Cardiac muscle cell (in vitro differentiated cells and primary cell): Measurements from ENCODE around the gene IL17F. TPM values are rescaled to one million over a fixed set of nuclear protein-coding genes. Genes with fewer than 3 reads are reported as not detected.

Source experiments
- DNase-seq, 2 donors: peaks; one replicate each; pipeline versions ENCODE4 v3.0.0 to v3.0.0-alpha.2; 2010 to 2017; ENCODE audit warnings: low read depth in 1 of 2, low spot score in 1 of 2
- H3K27ac ChIP-seq: fragments of 200-600 bp; sonication (generic); 2 replicates; pipeline ENCODE4 v1.5.1; 2016
- H3K27me3 ChIP-seq: fragments of 200-600 bp; sonication (generic); 2 replicates; pipeline ENCODE4 v1.6.0; 2016; ENCODE audit warnings: control low read depth
- H3K36me3 ChIP-seq: fragments of 200-600 bp; sonication (generic); 2 replicates; pipeline ENCODE4 v1.5.1; 2016; ENCODE audit warnings: control low read depth
- H3K4me1 ChIP-seq: fragments of 200-600 bp; sonication (generic); 2 replicates; pipeline ENCODE4 v1.8.1; 2017; ENCODE audit warnings: low read depth, mild to moderate bottlenecking, mixed run types
- H3K4me3 ChIP-seq: fragments of 200-600 bp; sonication (generic); 2 replicates; pipeline ENCODE4 v1.5.1; 2016; ENCODE audit warnings: mild to moderate bottlenecking
- H3K9me3 ChIP-seq: fragments of 200-600 bp; sonication (generic); 2 replicates; pipeline ENCODE4 v1.5.1; 2017; ENCODE audit warnings: low read depth, mild to moderate bottlenecking, control low read depth
- polyA plus RNA-seq: library from polyadenylated mRNA; unstranded; fragments of >200 nt; fragmentation: Nextera tagmentation; extraction: Ambion mirVana; gene quantifications from 2 replicates; pipeline ENCODE4 v1.2.1, GENCODE V29; 2016
- total RNA-seq: library from RNA; depleted of rRNA; stranded (reverse); fragments of >200 nt; gene quantifications from 2 replicates; pipeline ENCODE4 v1.2.3, GENCODE V29; 2016
- TF ChIP-seq, protein P1 (sequence below): IDR thresholded peaks from 2 replicates; pipeline ENCODE4 v1.5.1; 2012; ENCODE audit warnings: low read depth, mild to moderate bottlenecking, low read length

The IL17F gene
- total and polyA plus RNA-seq, 2 experiments from 2014 or later = not detected

GRCh38 chr6:52255434-52255833 is 11.1 kb upstream of the IL17F start:
- no peaks in the 10 kb centered on the region for H3K9me3 ChIP-seq
- H3K27me3 ChIP-seq = no peaks in the 10 kb centered on the region
- no peaks in the 10 kb centered on the region for H3K4me1 ChIP-seq
- H3K27ac ChIP-seq = no peak overlapping the region
- no peak for DNase-seq
- H3K36me3 ChIP-seq = no peaks in the 10 kb centered on the region
- TF ChIP-seq, protein P1, sequence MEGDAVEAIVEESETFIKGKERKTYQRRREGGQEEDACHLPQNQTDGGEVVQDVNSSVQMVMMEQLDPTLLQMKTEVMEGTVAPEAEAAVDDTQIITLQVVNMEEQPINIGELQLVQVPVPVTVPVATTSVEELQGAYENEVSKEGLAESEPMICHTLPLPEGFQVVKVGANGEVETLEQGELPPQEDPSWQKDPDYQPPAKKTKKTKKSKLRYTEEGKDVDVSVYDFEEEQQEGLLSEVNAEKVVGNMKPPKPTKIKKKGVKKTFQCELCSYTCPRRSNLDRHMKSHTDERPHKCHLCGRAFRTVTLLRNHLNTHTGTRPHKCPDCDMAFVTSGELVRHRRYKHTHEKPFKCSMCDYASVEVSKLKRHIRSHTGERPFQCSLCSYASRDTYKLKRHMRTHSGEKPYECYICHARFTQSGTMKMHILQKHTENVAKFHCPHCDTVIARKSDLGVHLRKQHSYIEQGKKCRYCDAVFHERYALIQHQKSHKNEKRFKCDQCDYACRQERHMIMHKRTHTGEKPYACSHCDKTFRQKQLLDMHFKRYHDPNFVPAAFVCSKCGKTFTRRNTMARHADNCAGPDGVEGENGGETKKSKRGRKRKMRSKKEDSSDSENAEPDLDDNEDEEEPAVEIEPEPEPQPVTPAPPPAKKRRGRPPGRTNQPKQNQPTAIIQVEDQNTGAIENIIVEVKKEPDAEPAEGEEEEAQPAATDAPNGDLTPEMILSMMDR = no peak
- no peak overlapping the region for H3K4me3 ChIP-seq

DNA sequence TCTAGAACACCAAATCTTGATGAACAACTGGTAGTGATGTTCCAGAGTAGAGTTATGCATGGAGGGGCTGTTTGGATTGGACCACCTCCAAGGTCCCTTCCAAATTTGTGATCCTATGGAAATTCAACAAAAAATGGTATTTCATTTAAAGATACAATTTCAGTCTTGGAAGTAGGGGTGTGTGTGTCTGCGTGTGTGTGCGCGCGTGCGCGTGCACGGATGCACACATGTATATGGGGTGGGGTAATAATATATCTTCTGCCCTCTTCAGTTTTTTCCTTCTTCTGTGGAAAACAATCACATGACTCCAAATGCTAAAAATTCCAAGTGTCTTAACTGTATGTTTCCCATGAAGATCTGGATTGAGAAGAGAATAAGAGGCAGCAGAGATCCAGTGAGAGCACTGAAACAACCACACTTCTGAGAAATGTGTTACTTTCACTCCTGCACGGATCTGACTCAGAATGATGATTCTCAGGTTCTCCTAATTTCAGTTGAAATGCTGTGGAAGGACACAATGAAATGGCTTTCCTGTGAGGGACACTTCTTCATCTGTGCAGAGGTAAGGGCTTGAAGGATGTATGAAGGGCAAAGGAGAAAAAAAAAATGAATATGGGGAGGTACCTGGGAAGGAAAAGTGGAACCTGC is 10.6 kb upstream of the IL17F start:
- Histone ChIP-seq H3K9me3 (no peaks in the 10 kb centered on the region), H3K27ac (no peak overlapping the region), H3K36me3 (no peaks in the 10 kb centered on the region), H3K4me3 (no peak overlapping the region), H3K27me3 (no peaks in the 10 kb centered on the region), H3K4me1 (no peaks in the 10 kb centered on the region)
- TF ChIP-seq, protein P1 = no peak
- DNase-seq = no peak

DNA sequence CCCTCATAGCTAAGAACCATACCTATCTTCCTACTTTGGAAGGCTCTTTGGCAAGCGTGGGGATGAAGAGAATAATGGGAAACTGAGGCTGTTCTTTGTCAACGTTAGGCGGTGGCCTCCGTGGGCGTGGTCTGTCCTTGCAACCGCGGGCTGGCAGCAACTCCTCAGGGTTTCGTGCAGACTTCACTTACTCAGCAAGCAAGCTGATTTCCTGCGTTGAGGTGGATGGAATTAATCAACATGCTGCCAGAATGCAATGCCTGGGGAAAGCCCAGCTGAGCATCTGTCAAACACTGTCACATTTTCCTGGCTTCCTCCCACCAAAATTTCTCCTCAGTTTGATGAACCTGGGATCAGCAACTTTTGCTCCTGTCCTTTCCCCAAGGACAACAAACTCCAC is 9.2 kb upstream of the IL17F start:
- H3K4me1 ChIP-seq = no peaks in the 10 kb centered on the region
- DNase-seq = no peak
- H3K4me3 ChIP-seq = no peak overlapping the region
- H3K9me3 ChIP-seq = no peaks in the 10 kb centered on the region
- TF ChIP-seq, protein P1 = no peak
- no peaks in the 10 kb centered on the region for H3K27me3 ChIP-seq
- no peak overlapping the region for H3K27ac ChIP-seq
- H3K36me3 ChIP-seq = no peaks in the 10 kb centered on the region

DNA sequence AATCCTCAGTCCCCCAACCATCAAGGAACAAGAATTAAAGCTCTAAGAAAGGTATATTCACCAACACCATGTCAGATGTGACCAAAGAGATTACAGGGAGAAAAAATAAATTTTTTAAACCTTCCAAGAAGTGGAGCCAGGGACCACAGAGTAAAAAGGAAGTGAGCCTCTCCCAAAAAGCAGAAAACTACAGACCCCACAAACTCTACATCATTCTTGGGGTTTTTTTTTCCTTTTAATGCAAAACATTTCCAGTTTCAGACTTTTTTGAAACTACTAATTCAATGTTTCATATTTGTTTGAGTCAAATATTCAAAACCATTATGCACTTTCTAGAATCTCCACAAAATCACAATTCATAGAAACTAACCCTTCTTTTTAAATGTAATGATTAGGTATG is 6.8 kb upstream of the IL17F start:
- TF ChIP-seq, protein P1 = no peak
- H3K4me3 ChIP-seq = no peak overlapping the region
- no peak overlapping the region for H3K27ac ChIP-seq
- H3K4me1 ChIP-seq = no peaks in the 10 kb centered on the region
- DNase-seq = no peak
- no peaks in the 10 kb centered on the region for H3K27me3 ChIP-seq
- no peaks in the 10 kb centered on the region for H3K9me3 ChIP-seq
- no peaks in the 10 kb centered on the region for H3K36me3 ChIP-seq

DNA sequence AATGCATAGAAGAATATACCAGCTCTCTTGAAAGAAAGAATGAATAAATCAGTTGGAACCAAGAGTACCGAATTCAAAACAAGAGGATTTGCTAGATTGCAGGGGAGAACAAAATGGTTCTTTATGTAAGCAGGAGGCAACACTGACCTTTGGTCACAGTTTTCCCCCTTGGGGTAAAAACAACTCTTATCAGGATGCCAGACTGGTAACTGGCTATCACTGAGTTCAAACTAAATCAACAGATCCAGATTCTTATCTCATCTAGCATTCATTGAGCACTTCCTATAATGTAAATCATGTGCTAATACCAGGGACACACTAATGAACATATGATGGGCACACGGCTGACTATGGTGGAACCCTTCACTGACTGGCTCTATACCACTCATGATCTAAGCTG is 4.8 kb upstream of the IL17F start:
- Histone ChIP-seq H3K27me3 (no peaks in the 10 kb centered on the region), H3K27ac (no peak overlapping the region), H3K4me1 (no peaks in the 10 kb centered on the region), H3K4me3 (no peak overlapping the region), H3K9me3 (no peaks in the 10 kb centered on the region), H3K36me3 (no peaks in the 10 kb centered on the region)
- no peak for DNase-seq
- TF ChIP-seq, protein P1 = no peak
